Left ventricle myocardium inferior (tissue), 1 donor: Measurements from ENCODE around the gene FIBCD1. TPM values are rescaled to one million over a fixed set of nuclear protein-coding genes. Genes with fewer than 3 reads are reported as not detected.

Experiments used
- DNase-seq: peaks from one replicate; pipeline ENCODE4 v3.0.0-alpha.2; 2020
- H3K27ac ChIP-seq: fragments of 200-600 bp; replicated peaks from 2 replicates; pipeline ENCODE4 v1.8.0; 2021
- H3K27me3 ChIP-seq: fragments of 200-600 bp; 2 replicates; pipeline ENCODE4 v1.8.0; 2021; ENCODE audit warnings: low read depth
- H3K36me3 ChIP-seq: fragments of 200-600 bp; 2 replicates; pipeline ENCODE4 v1.8.0; 2021
- H3K4me1 ChIP-seq: fragments of 200-600 bp; 2 replicates; pipeline ENCODE4 v1.8.0; 2021
- H3K4me3 ChIP-seq: fragments of 200-600 bp; 2 replicates; pipeline ENCODE4 v1.8.0; 2021; ENCODE audit warnings: mild to moderate bottlenecking, moderate library complexity
- H3K9me3 ChIP-seq: fragments of 200-600 bp; replicated peaks from 2 replicates; pipeline ENCODE4 v1.8.0; 2021
- CTCF ChIP-seq: fragments of 200-600 bp; IDR thresholded peaks from 2 replicates; pipeline ENCODE4 v1.8.0; 2021; ENCODE audit warnings: antibody characterized with exemption, mild to moderate bottlenecking, borderline replicate concordance
- intact Hi-C: fragments of 100-400 bp; cut with micrococcal nuclease; formaldehyde crosslinking; loops from one replicate; pipeline ENCODE4 v1.11.0; 2022
- total RNA-seq: library from RNA; stranded (reverse); fragmentation: NEBNext Ultra II Directional; extraction: Animal tissue kit (Norgen Biotek cat#: 25700); gene quantifications from one replicate; pipeline ENCODE4 v1.2.1, GENCODE V29; 2021
- donor health status: DM: no; HTN: yes; CAD: no; lungs with severe emphysema.

FIBCD1 gene
- total RNA-seq, 1 donor from 2014 or later: 0.58 TPM

DNA sequence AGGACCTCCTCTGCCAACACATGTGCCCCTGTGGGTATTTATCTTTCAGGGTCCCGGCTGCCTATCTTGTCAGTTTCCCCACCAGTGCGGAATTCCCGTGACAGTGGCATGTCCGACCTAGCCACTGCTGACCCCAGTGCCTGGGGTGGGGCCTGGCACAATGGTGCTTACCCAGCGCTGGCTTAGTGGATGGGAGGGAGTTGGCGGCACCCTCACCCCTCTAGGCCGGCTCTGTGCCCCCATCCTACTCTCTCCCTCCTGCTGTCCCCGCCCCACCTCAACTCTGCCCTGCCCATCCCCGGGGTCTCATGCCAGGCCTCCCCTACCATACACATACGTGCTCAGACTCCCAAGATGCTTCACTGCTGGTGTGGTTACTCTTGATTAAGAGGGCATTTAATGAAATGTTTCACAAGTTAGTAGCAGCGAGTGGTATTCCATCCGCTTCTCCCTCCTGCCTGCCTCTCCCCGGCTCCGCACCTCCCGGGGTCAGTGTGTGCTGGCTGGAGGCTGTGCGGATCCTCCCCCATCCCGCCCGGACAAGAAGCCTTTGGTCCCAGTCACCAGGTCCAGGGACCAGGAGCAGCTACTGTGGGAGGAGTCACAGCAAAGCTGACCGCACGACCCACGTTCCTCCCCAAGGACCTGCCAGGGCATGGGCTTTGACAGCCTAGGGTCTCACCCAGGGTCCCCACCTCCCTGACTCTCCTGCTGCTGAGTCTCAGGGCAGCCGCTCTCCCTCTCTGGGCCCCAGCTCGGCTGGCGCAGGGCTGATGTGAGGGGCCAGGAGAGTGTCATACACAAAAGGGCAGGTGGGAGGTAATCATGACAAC lies 32.9 kb downstream of the FIBCD1 start:
- Histone ChIP-seq H3K36me3 (no peaks in the 10 kb centered on the region), H3K9me3 (no peaks in the 10 kb centered on the region), H3K4me1 (no peaks in the 10 kb centered on the region), H3K27me3 (peaks cover 53% of the 10 kb centered on the region), H3K4me3 (no peak overlapping the region), H3K27ac (no peak overlapping the region)
- intact Hi-C loops: no loop called here
- no peak for TF ChIP-seq CTCF
- DNase-seq: no peak

DNA sequence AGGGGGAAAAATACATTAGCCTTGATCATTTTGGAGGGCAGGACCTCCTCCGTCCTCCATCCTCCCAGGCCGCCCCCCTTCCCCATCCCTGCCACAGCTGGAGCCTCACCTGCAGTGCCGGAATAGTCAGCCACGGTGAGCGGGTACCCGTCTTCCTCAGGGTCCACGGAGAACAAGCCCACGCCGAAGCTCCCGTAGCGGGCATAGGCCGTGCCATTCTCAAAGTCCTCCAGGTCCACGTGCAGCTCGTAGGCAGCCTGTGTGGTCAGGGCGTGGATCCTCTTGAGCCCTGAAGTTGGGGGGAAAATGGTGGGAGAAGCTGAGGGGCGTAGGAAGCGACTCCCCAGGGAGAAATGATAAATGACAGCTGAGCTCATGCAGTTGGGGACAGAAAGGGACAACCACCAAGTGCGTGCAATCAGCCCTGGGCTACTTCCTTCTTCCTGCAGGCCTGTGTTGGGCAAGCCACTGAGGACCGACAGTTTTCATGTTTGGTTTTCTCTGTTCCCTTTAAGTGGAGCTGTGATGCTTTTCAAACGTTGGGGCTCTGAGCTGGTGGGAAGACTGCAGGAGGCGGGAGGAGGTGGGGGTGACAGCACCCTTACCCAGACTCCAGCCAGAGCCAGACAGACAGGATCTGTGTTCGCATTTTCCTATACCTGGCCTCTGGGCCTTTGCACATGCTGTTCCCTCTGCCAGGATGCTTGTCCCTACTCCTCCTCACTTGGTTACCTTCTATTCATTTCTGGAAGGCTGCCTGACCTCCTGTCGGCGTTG lies 33.7 kb downstream of the FIBCD1 start:
- no peak overlapping the region for H3K27ac ChIP-seq
- H3K36me3 ChIP-seq: no peaks in the 10 kb centered on the region
- no peak for DNase-seq
- H3K9me3 ChIP-seq: no peaks in the 10 kb centered on the region
- H3K4me3 ChIP-seq: no peak overlapping the region
- H3K4me1 ChIP-seq: peaks cover 2% of the 10 kb centered on the region
- H3K27me3 ChIP-seq: peaks cover 61% of the 10 kb centered on the region
- TF ChIP-seq CTCF: no peak
- intact Hi-C loops: no loop called here

- Histone ChIP-seq H3K4me3 (no peak overlapping the region), H3K36me3 (no peaks in the 10 kb centered on the region), H3K4me1 (peaks cover 4% of the 10 kb centered on the region), H3K27ac (no peak overlapping the region), H3K27me3 (peaks cover 71% of the 10 kb centered on the region), H3K9me3 (no peaks in the 10 kb centered on the region)
- TF ChIP-seq CTCF: no peak
- intact Hi-C loops: no loop called here
- no peak for DNase-seq
Measured at GRCh38 chr9:130904070-130905044, 34.7 kb downstream of the FIBCD1 start.

DNA sequence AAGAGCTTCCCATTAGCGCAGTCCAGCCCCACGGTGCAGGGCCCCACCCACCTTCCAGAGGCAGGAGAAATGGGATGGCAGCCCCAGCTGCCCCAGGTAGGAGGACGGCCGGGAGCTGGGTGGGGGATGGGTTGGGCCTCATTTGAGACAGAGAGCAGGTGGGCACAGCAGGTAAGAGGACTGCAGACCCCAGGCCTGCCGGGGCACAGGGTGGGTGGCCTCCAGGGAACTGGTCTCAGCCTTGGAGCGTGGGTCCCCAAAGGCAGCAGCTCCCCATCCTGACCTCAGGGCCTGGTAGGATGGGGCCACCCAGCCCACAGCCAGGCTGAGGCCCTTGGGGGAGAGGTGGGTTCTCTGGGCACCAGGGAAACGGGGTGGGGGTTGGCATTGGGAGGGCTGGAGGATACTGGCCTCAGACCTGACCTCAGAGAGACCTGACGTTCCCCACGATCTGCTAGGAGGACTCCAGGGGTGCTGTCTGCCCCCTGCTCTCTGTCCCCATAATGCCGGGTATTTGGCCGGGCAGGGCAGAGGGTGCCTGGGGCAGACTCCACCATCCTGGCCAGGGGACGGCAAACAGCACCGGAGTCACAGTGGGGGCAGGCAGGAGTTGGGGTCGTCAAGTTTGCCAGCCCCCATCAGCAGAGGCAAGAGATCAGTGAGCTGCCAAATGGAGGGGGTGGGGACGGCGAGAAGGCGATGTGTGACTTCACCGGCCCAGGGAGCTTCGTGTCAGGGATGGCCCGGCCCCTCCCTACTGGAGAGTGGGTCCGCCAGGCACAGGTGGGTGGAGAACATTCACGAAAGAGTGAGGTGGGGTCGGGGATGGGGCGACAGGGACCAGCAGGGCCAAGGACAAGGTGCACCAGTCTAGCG lies 35.6 kb downstream of the FIBCD1 start:
- no peak for DNase-seq
- no peaks in the 10 kb centered on the region for H3K9me3 ChIP-seq

More for the DNA sequence above, 35.6 kb downstream of the FIBCD1 start:
- H3K4me3 ChIP-seq: no peak overlapping the region
- no peak for TF ChIP-seq CTCF
- intact Hi-C loops: no loop called here
- H3K4me1 ChIP-seq: peaks cover 4% of the 10 kb centered on the region
- H3K27ac ChIP-seq: no peak overlapping the region
- no peaks in the 10 kb centered on the region for H3K36me3 ChIP-seq
- H3K27me3 ChIP-seq: peaks cover 71% of the 10 kb centered on the region
